B cell (primary cell): ENCODE results near the gene LTO1. TPM values are rescaled to one million over a fixed set of nuclear protein-coding genes. Genes with fewer than 3 reads are reported as not detected.

ENCODE experiments used
- ATAC-seq: fragments of 200-7000 bp; cut with Tn5 transposase; one replicate; pipeline ENCODE4 v1.10.0; 2021; ENCODE audit warnings: low read depth, mild to moderate bottlenecking, moderate number of reproducible peaks, moderate library complexity
- CTCF ChIA-PET: fragments of 350-600 bp; sonication (Branson Sonifier 250); formaldehyde crosslinking; loops from one replicate; lab custom pipeline; 2021; ENCODE audit warnings: antibody characterized with exemption, inconsistent platforms; lab: Charles Lee
- POLR2A ChIA-PET: fragments of 350-600 bp; sonication (Branson Sonifier 250); formaldehyde crosslinking; loops from one replicate; lab custom pipeline; 2021; ENCODE audit warnings: antibody characterized with exemption; lab: Charles Lee
- DNase-seq: peaks from one replicate; pipeline ENCODE4 v3.0.0; 2013
- H2AFZ ChIP-seq: 2 replicates; pipeline ENCODE4 v1.6.1; 2012; ENCODE audit warnings: mild to moderate bottlenecking, low read depth, low read length; ENCODE audit not compliant: insufficient read depth, poor library complexity, severe bottlenecking
- H3K27ac ChIP-seq, 2 donors: 1 replicate in 1 of 2; 2 replicates in 1 of 2; pipeline ENCODE4 v1.5.1; 2012 to 2013; ENCODE audit warnings: low read length in 2 of 2, mild to moderate bottlenecking in 2 of 2, moderate library complexity in 1 of 2
- H3K27me3 ChIP-seq, 4 experiments: fragments of 200-600 bp in 1 of 4; sonication (generic) in 1 of 4; replicated peaks in 1 of 4; 1 replicate in 2 of 4; 2 replicates in 2 of 4; pipeline versions ENCODE4 v1.6.1 to v1.7.0; 2013 to 2016; ENCODE audit warnings: low read length in 3 of 4, mild to moderate bottlenecking in 2 of 4, mixed read lengths in 1 of 4, moderate library complexity in 1 of 4; ENCODE audit not compliant: insufficient read depth in 4 of 4, control insufficient read depth in 3 of 4; ENCODE audit errors: control extremely low read depth in 1 of 4
- H3K36me3 ChIP-seq, 2 experiments: replicated peaks in 1 of 2; 1 replicate in 1 of 2; 2 replicates in 1 of 2; pipeline versions ENCODE4 v1.6.1 to v1.7.1; 2013; ENCODE audit warnings: low read length in 1 of 2; ENCODE audit not compliant: insufficient read depth in 2 of 2, control insufficient read depth in 1 of 2; ENCODE audit errors: control extremely low read depth in 1 of 2, extremely low read depth in 1 of 2
- H3K4me1 ChIP-seq, 2 donors: fragments of 200-600 bp in 1 of 2; sonication (generic) in 1 of 2; 1 replicate in 1 of 2; 2 replicates in 1 of 2; pipeline versions ENCODE4 v1.5.1 to v1.6.1; 2013 to 2017; ENCODE audit warnings: low read length in 2 of 2; ENCODE audit not compliant: control insufficient read depth in 2 of 2, insufficient read depth in 2 of 2
- H3K4me2 ChIP-seq: replicated peaks from 2 replicates; pipeline ENCODE3; 2012; ENCODE audit warnings: mild to moderate bottlenecking, low read depth, low read length; ENCODE audit not compliant: poor library complexity, severe bottlenecking
- H3K4me3 ChIP-seq, 5 experiments: fragments of 200-600 bp in 1 of 5; sonication (generic) in 1 of 5; 1 replicate in 3 of 5; 2 replicates in 2 of 5; pipeline versions ENCODE4 v1.5.1 to v1.7.0; 2011 to 2016; ENCODE audit warnings: low read length in 4 of 5, mild to moderate bottlenecking in 4 of 5, low read depth in 2 of 5, control low read depth in 1 of 5, moderate library complexity in 1 of 5; ENCODE audit not compliant: insufficient read depth in 1 of 5; ENCODE audit errors: control extremely low read depth in 1 of 5, extremely low read depth in 1 of 5
- H3K79me2 ChIP-seq: fragments of 200-600 bp; sonication (generic); one replicate; pipeline ENCODE4 v1.6.0; 2016; ENCODE audit warnings: low read length; ENCODE audit not compliant: control insufficient read depth, insufficient read depth
- H3K9ac ChIP-seq: fragments of 200-600 bp; sonication (generic); 2 replicates; pipeline ENCODE4 v1.6.1; 2017; ENCODE audit warnings: mild to moderate bottlenecking, low read length, moderate library complexity
- H3K9me3 ChIP-seq, 3 donors: one replicate each; pipeline versions ENCODE4 v1.6.1 to v1.7.1; 2013; ENCODE audit warnings: low read length in 2 of 3; ENCODE audit not compliant: control insufficient read depth in 2 of 3, insufficient read depth in 1 of 3; ENCODE audit errors: control extremely low read depth in 1 of 3
- H4K20me1 ChIP-seq: 2 replicates; pipeline ENCODE4 v1.6.0; 2012; ENCODE audit warnings: mild to moderate bottlenecking, low read length; ENCODE audit not compliant: insufficient read depth, control insufficient read depth, poor library complexity, severe bottlenecking
- H3K27ac Mint-ChIP-seq: one replicate; pipeline ENCODE4 v1.8.0; 2021; ENCODE audit warnings: mixed read lengths
- H3K27me3 Mint-ChIP-seq: one replicate; pipeline ENCODE4 v1.8.0; 2021; ENCODE audit warnings: mixed read lengths
- H3K4me1 Mint-ChIP-seq: one replicate; pipeline ENCODE4 v1.8.0; 2021; ENCODE audit warnings: mixed read lengths
- H3K4me3 Mint-ChIP-seq: one replicate; pipeline ENCODE4 v1.8.0; 2021; ENCODE audit warnings: mixed read lengths
- H3K9me3 Mint-ChIP-seq: one replicate; pipeline ENCODE4 v1.8.0; 2022; ENCODE audit warnings: mixed read lengths; ENCODE audit not compliant: insufficient read depth
- EZH2 ChIP-seq: IDR thresholded peaks from 2 replicates; pipeline ENCODE4 v1.6.1; 2012; ENCODE audit warnings: borderline replicate concordance, low read depth, mild to moderate bottlenecking, moderate library complexity, low read length; ENCODE audit not compliant: insufficient read depth, poor library complexity, severe bottlenecking
- WGBS: methylation state at CpG from one replicate; pipeline ENCODE4 v1.1.5; 2013; ENCODE audit warnings: missing lambda C conversion rate; ENCODE audit not compliant: insufficient coverage; 5-methylcytosine and 5-hydroxymethylcytosine counted together
- intact Hi-C: fragments of 100-400 bp; cut with micrococcal nuclease; formaldehyde crosslinking; loops from one replicate; pipeline ENCODE4 v1.10.0; 2022
- polyA plus RNA-seq: library from polyadenylated mRNA; depleted of rRNA; stranded (reverse); fragments of >200 nt; gene quantifications from 2 replicates; pipeline ENCODE4 v1.2.3, GENCODE V29; 2012
- total RNA-seq, 2 donors: library from RNA; stranded (reverse); fragments of 120-200 nt in 1 of 2; gene quantifications; 1 replicate in 1 of 2; 2 replicates in 1 of 2; pipeline versions ENCODE4 v1.2.3 to v1.2.4, GENCODE V29; 2013 to 2022
- TF ChIP-seq, protein P1 (sequence below): fragments of 200-600 bp; IDR thresholded peaks from one replicate; pipeline ENCODE4 v1.8.0; 2022; ENCODE audit warnings: antibody characterized with exemption, mild to moderate bottlenecking

The LTO1 gene
- total and polyA plus RNA-seq, 2 donors (not counting 1 experiment from before 2014, with no cell fraction given) = 44.4 to 68.8 TPM

DNA sequence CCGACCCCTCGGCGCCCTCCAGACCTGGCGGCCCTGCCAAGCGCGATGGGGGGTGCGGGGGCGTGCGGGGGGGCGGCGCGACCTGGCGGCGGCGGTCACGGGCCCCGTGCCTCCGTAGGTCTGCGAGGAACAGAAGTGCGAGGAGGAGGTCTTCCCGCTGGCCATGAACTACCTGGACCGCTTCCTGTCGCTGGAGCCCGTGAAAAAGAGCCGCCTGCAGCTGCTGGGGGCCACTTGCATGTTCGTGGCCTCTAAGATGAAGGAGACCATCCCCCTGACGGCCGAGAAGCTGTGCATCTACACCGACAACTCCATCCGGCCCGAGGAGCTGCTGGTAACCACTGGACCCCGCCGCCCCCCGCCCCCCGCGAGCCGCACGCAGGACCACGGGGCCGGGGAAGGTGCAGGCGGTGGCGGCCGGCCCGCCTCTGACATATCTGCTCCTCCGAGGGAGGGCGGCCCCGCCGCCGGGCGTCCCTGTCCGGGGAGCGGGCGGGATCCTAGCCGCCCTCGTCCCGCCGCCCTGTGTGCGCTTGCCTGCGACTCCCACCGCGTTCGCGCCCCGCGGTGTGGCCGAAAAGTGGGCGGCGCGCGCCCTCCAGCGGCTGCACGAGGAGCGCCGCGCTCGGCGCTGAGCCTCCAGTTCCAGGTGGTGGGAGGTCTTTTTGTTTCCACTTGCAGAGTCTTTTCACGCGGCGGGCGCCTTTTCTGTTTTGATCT, 32.1 kb downstream of the LTO1 start:
- Histone ChIP-seq H4K20me1 (peaks cover 26% of the 10 kb centered on the region), H3K9ac (peak overlapping the region; percentile 89), H3K9me3 (peaks cover 0 to 9% (median 0%) of the 10 kb centered on the region in 3 donors), H3K36me3 (peaks cover 0 to 4% of the 10 kb centered on the region in 2 experiments), H3K4me2 (peak overlapping the region; percentile 78), H3K27ac (peak overlapping the region; percentile 16 to 64), H3K79me2 (peaks cover 6% of the 10 kb centered on the region), H3K4me1 (peaks cover 32 to 42% of the 10 kb centered on the region in 2 donors), H3K4me3 (peak overlapping the region; percentile 58 to 81 (median 76)), H3K27me3 (peaks cover 0 to 27% (median 19%) of the 10 kb centered on the region in 4 experiments), H2AFZ (peak overlapping the region; percentile 90)
- intact Hi-C loops = loop anchor here (1.0 to 2.0 kb wide), 4 partner anchors 32 to 594 kb away; partner anchors contain the start of genes LTO1 and TPCN2
- ChIA-PET POLR2A (interaction anchor here (0.5 to 1.2 kb wide), 9 partner anchors 32 to 1030 kb away, joined by 3 to 7 read pairs (median 4); partner anchors contain the start of genes LTO1 and MYEOV), CTCF (interaction anchor here (0.6 to 4.9 kb wide), 16 partner anchors 11 to 1059 kb away, joined by 3 to 71 read pairs (median 5); partner anchors contain the start of gene MYEOV)
- H3K4me3 Mint-ChIP-seq = peak overlapping the region; percentile 88
- ATAC-seq = peak; percentile 74
- H3K27ac Mint-ChIP-seq = peak overlapping the region; percentile 83
- peak; percentile 90 for DNase-seq
- H3K9me3 Mint-ChIP-seq = no peaks in the 10 kb centered on the region
- WGBS = under 1% methylated on average over 81 of the region's 81 CpGs
- TF ChIP-seq, protein P1, sequence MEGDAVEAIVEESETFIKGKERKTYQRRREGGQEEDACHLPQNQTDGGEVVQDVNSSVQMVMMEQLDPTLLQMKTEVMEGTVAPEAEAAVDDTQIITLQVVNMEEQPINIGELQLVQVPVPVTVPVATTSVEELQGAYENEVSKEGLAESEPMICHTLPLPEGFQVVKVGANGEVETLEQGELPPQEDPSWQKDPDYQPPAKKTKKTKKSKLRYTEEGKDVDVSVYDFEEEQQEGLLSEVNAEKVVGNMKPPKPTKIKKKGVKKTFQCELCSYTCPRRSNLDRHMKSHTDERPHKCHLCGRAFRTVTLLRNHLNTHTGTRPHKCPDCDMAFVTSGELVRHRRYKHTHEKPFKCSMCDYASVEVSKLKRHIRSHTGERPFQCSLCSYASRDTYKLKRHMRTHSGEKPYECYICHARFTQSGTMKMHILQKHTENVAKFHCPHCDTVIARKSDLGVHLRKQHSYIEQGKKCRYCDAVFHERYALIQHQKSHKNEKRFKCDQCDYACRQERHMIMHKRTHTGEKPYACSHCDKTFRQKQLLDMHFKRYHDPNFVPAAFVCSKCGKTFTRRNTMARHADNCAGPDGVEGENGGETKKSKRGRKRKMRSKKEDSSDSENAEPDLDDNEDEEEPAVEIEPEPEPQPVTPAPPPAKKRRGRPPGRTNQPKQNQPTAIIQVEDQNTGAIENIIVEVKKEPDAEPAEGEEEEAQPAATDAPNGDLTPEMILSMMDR = peak; percentile 97
- no peak for TF ChIP-seq EZH2
- peaks cover 19% of the 10 kb centered on the region for H3K27me3 Mint-ChIP-seq
- peaks cover 40% of the 10 kb centered on the region for H3K4me1 Mint-ChIP-seq
